Liver (tissue), 9 donors: Measurements from ENCODE around the gene LYZL1. TPM values are rescaled to one million over a fixed set of nuclear protein-coding genes. Genes with fewer than 3 reads are reported as not detected.

Source experiments
- DNase-seq: peaks from one replicate; pipeline ENCODE4 v3.0.0-alpha.2; 2017; ENCODE audit warnings: low spot score
- H3K27ac ChIP-seq, 2 donors: one replicate each; pipeline ENCODE4 v1.7.0; 2013; ENCODE audit warnings: inconsistent platforms in 2 of 2, low read length in 2 of 2, control low read depth in 1 of 2, low read depth in 1 of 2, mild to moderate bottlenecking in 1 of 2
- H3K27me3 ChIP-seq, 4 donors: one replicate each; pipeline versions ENCODE4 v1.6.1 to v1.7.0; 2013; ENCODE audit warnings: low read length in 3 of 4, inconsistent platforms in 1 of 4, mild to moderate bottlenecking in 1 of 4, moderate library complexity in 1 of 4; ENCODE audit not compliant: control insufficient read depth in 4 of 4, insufficient read depth in 4 of 4
- H3K36me3 ChIP-seq, 4 donors: one replicate each; pipeline versions ENCODE4 v1.6.1 to v1.7.0; 2013; ENCODE audit warnings: low read length in 3 of 4, mild to moderate bottlenecking in 3 of 4, low read depth in 1 of 4, moderate library complexity in 1 of 4; ENCODE audit not compliant: control insufficient read depth in 4 of 4, insufficient read depth in 3 of 4
- H3K4me1 ChIP-seq, 4 donors: one replicate each; pipeline versions ENCODE4 v1.6.1 to v1.7.0; 2013; ENCODE audit warnings: low read length in 3 of 4, mild to moderate bottlenecking in 3 of 4, moderate library complexity in 1 of 4; ENCODE audit not compliant: control insufficient read depth in 4 of 4, insufficient read depth in 4 of 4
- H3K4me3 ChIP-seq, 3 donors: one replicate each; pipeline versions ENCODE4 v1.6.1 to v1.7.0; 2013; ENCODE audit warnings: low read length in 3 of 3, control low read depth in 1 of 3, low read depth in 1 of 3, mild to moderate bottlenecking in 1 of 3
- H3K9ac ChIP-seq, 2 donors: one replicate each; pipeline ENCODE4 v1.7.0; 2013; ENCODE audit warnings: low read length in 2 of 2, mild to moderate bottlenecking in 2 of 2, moderate library complexity in 2 of 2, control low read depth in 1 of 2, low read depth in 1 of 2
- H3K9me3 ChIP-seq, 4 donors: one replicate each; pipeline versions ENCODE4 v1.6.1 to v1.7.0; 2013; ENCODE audit warnings: low read length in 3 of 4; ENCODE audit not compliant: control insufficient read depth in 4 of 4
- ATF3 ChIP-seq: IDR thresholded peaks from 2 replicates; pipeline ENCODE4 v1.6.1; 2016; ENCODE audit warnings: antibody characterized with exemption
- CTCF ChIP-seq: fragments of 150-350 bp; IDR thresholded peaks from 2 replicates; pipeline ENCODE4 v1.5.1; 2017; ENCODE audit warnings: improper control_type of control experiment, low read depth, low read length; ENCODE audit not compliant: missing input control
- EGR1 ChIP-seq, 2 donors: IDR thresholded peaks; 2 replicates each; pipeline ENCODE4 v1.6.1; 2016 to 2018; ENCODE audit warnings: antibody characterized with exemption in 2 of 2, low read depth in 2 of 2
- FOXA1 ChIP-seq: IDR thresholded peaks from 2 replicates; pipeline ENCODE4 v1.6.1; 2016; ENCODE audit warnings: antibody characterized with exemption
- FOXA2 ChIP-seq: IDR thresholded peaks from 2 replicates; pipeline ENCODE4 v1.6.1; 2016; ENCODE audit warnings: antibody characterized with exemption
- GABPA ChIP-seq, 2 donors: IDR thresholded peaks in 1 of 2; conservative IDR thresholded peaks in 1 of 2; 2 replicates each; pipeline ENCODE4 v1.6.1; 2016; ENCODE audit warnings: antibody characterized with exemption in 2 of 2, mild to moderate bottlenecking in 1 of 2, moderate library complexity in 1 of 2
- HNF4A ChIP-seq, 2 donors: conservative IDR thresholded peaks; 2 replicates each; pipeline ENCODE4 v1.6.1; 2016; ENCODE audit warnings: antibody characterized with exemption in 2 of 2, mild to moderate bottlenecking in 2 of 2
- HNF4G ChIP-seq: IDR thresholded peaks from 2 replicates; pipeline ENCODE4 v1.6.1; 2016; ENCODE audit warnings: antibody characterized with exemption
- JUND ChIP-seq, 2 donors: IDR thresholded peaks; 2 replicates each; pipeline ENCODE4 v1.6.1; 2016; ENCODE audit warnings: antibody characterized with exemption in 2 of 2
- MAX ChIP-seq: IDR thresholded peaks from 2 replicates; pipeline ENCODE4 v1.6.1; 2016; ENCODE audit warnings: antibody characterized with exemption
- NR2F2 ChIP-seq: IDR thresholded peaks from 2 replicates; pipeline ENCODE4 v1.6.1; 2016; ENCODE audit warnings: antibody characterized with exemption
- RAD21 ChIP-seq, 2 donors: IDR thresholded peaks; 2 replicates each; pipeline ENCODE4 v1.6.1; 2016; ENCODE audit warnings: antibody characterized with exemption in 2 of 2, mild to moderate bottlenecking in 2 of 2
- REST ChIP-seq: IDR thresholded peaks from 2 replicates; pipeline ENCODE4 v1.6.1; 2016; ENCODE audit warnings: antibody characterized with exemption, mild to moderate bottlenecking
- RXRA ChIP-seq, 2 donors: IDR thresholded peaks; 2 replicates each; pipeline ENCODE4 v1.6.1; 2017 to 2018; ENCODE audit warnings: antibody characterized with exemption in 2 of 2, mild to moderate bottlenecking in 1 of 2
- SP1 ChIP-seq: IDR thresholded peaks from 2 replicates; pipeline ENCODE4 v1.6.1; 2018; ENCODE audit warnings: antibody characterized with exemption, mild to moderate bottlenecking
- TAF1 ChIP-seq: conservative IDR thresholded peaks from 2 replicates; pipeline ENCODE4 v1.6.1; 2016; ENCODE audit warnings: antibody characterized with exemption, mild to moderate bottlenecking
- YY1 ChIP-seq: IDR thresholded peaks from 2 replicates; pipeline ENCODE4 v1.6.1; 2016; ENCODE audit warnings: antibody characterized with exemption, mild to moderate bottlenecking
- ZBTB33 ChIP-seq: IDR thresholded peaks from 2 replicates; pipeline ENCODE4 v1.6.1; 2016; ENCODE audit warnings: antibody characterized with exemption
- WGBS: extraction: QIAGEN DNeasy Blood & Tissue Kit; methylation state at CpG from one replicate; pipeline ENCODE4 v1.1.7; 2013; 5-methylcytosine and 5-hydroxymethylcytosine counted together
- polyA plus RNA-seq, 2 donors: library from polyadenylated mRNA; stranded (reverse) in 1 of 2; unstranded in 1 of 2; fragments of 200-250 nt in 1 of 2; fragments of >200 nt in 1 of 2; fragmentation: Nextera tagmentation in 1 of 2; extraction: Ambion mirVana in 1 of 2; gene quantifications; one replicate each; pipeline versions ENCODE4 v1.2.1 to v1.2.3, GENCODE V29; 2013 to 2015
- total RNA-seq, 2 donors: library from RNA; depleted of rRNA; stranded (reverse); fragments of >200 nt; gene quantifications; one replicate each; pipeline ENCODE4 v1.2.3, GENCODE V29; 2014
- donor health status: healthy.
- donor health status: healthy.
- donor health status: healthy.
- donor health status: healthy.
- donor health status: healthy.

Gene LYZL1
- total and polyA plus RNA-seq, 4 donors, result not detected

GRCh38 chr10:29316308-29317026 lies 27.6 kb downstream of the LYZL1 start:
- no peak overlapping the region for H3K27ac ChIP-seq
- no peak for DNase-seq
- H3K9ac ChIP-seq, result no peak overlapping the region
- peaks cover 10 to 42% (median 35%) of the 10 kb centered on the region in 4 donors for H3K4me1 ChIP-seq
- H3K4me3 ChIP-seq, result no peak overlapping the region
- TF ChIP-seq ATF3, result no peak
- TF ChIP-seq NR2F2, result no peak
- no peak for TF ChIP-seq JUND (IDR thresholded peaks at IDR 0.05)
- no peak for TF ChIP-seq MAX
- TF ChIP-seq HNF4A (conservative IDR thresholded peaks at IDR 0.05), result no peak
- no peak for TF ChIP-seq SP1
- TF ChIP-seq FOXA1, result no peak
- no peak for TF ChIP-seq ZBTB33
- TF ChIP-seq HNF4G, result no peak
- TF ChIP-seq FOXA2, result no peak
- TF ChIP-seq RXRA (IDR thresholded peaks at IDR 0.05), result no peak
- TF ChIP-seq REST, result no peak
- TF ChIP-seq CTCF, result no peak
- no peak for TF ChIP-seq YY1
- no peak for TF ChIP-seq GABPA (IDR thresholded peaks at IDR 0.05 in 1 of 2, conservative IDR thresholded peaks at IDR 0.05 in 1 of 2)
- TF ChIP-seq TAF1, result no peak
- no peak for TF ChIP-seq EGR1 (IDR thresholded peaks at IDR 0.05; ENCODE audit: low read depth in 2 of 2)
- no peak for TF ChIP-seq RAD21 (IDR thresholded peaks at IDR 0.05)
- H3K9me3 ChIP-seq, result no peaks in the 10 kb centered on the region
- WGBS, result 78% methylated on average over 8 of the region's 8 CpGs
- H3K36me3 ChIP-seq, result no peaks in the 10 kb centered on the region
- H3K27me3 ChIP-seq, result no peaks in the 10 kb centered on the region
